ENCODE data around the gene IRF1. TPM values are rescaled to one million over a fixed set of nuclear protein-coding genes. Genes with fewer than 3 reads are reported as not detected.

The IRF1 gene
- total and polyA plus RNA-seq, 12 donors = 3.0 to 116 (median 20.1) TPM

DNA sequence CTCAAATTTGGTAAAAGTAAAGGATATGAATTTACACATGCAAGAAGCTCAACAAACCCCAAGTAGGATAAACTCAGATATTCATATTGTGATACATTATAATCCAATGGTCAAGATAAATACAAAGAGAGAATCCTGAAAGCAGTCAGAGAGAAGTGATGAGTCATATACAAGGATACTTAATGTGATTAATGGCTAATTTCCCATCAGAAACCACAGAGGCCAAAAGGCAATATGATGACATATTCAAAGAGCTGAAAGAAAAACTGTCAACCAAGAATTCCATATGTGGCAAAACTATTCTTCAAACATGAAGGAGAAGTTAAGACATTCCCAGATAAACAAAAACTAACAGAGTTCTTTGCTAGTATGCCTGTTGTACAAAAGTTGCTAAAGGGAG lies 19.5 kb upstream of the IRF1 start:
- Histone ChIP-seq H3K4me3 (no peak overlapping the region), H3K27ac (no peak overlapping the region), H3K27me3 (no peaks in the 10 kb centered on the region), H3K9me3 (replicated peaks in 1 of 3) (no peaks in the 10 kb centered on the region), H3K36me3 (replicated peaks in 1 of 2) (no peaks in the 10 kb centered on the region), H3K4me1 (replicated peaks in 1 of 2) (no peaks in the 10 kb centered on the region)
- intact Hi-C loops (cut with DNase I) = no loop called here
- TF ChIP-seq POLR2A (IDR thresholded peaks at IDR 0.05) = no peak
- TF ChIP-seq, protein P1, sequence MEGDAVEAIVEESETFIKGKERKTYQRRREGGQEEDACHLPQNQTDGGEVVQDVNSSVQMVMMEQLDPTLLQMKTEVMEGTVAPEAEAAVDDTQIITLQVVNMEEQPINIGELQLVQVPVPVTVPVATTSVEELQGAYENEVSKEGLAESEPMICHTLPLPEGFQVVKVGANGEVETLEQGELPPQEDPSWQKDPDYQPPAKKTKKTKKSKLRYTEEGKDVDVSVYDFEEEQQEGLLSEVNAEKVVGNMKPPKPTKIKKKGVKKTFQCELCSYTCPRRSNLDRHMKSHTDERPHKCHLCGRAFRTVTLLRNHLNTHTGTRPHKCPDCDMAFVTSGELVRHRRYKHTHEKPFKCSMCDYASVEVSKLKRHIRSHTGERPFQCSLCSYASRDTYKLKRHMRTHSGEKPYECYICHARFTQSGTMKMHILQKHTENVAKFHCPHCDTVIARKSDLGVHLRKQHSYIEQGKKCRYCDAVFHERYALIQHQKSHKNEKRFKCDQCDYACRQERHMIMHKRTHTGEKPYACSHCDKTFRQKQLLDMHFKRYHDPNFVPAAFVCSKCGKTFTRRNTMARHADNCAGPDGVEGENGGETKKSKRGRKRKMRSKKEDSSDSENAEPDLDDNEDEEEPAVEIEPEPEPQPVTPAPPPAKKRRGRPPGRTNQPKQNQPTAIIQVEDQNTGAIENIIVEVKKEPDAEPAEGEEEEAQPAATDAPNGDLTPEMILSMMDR (IDR thresholded peaks at IDR 0.05) = no peak
- DNase-seq = no peak

DNA sequence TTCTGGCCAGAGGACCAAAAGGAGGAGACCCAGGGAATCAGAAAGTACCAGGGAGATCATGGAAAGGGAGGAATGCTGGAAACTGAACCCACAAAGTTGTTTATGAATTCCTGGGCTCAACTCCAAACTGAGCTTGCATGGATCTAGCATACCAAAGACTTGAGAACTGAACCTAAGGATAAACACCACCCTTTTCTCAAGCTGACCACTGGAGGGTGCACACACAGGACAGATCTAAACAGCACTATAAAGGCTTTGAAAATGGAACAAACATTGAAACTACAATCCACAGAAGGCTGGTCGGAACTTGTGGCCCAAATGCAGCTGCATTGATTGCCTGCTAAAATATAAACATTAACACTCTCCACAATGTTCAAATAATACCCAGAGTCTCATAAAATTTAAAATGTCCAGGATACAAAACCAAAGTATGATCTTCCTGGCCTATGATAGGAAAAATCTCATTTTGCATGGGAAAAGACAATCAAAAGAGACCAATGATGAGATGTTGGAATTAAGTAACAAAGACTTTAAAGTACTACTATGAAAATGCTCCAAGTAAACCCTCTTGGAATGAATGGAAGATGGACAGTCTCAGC lies 15.6 kb upstream of the IRF1 start:
- Histone ChIP-seq H3K36me3 (replicated peaks in 1 of 2) (no peaks in the 10 kb centered on the region), H3K4me3 (no peak overlapping the region), H3K4me1 (replicated peaks in 1 of 2) (no peaks in the 10 kb centered on the region), H3K9me3 (replicated peaks in 1 of 3) (no peaks in the 10 kb centered on the region), H3K27me3 (no peaks in the 10 kb centered on the region), H3K27ac (no peak overlapping the region)
- WGBS, 4 donors = 29 to 61% (median 41%) methylated on average over 1 of the region's 1 CpG
- TF ChIP-seq, protein P1 (IDR thresholded peaks at IDR 0.05) = peak in 5 of 6 experiments; percentile 24 to 51 (median 48)
- TF ChIP-seq POLR2A (IDR thresholded peaks at IDR 0.05) = no peak
- intact Hi-C loops (cut with DNase I) = loop anchor here in 1 of 2 donors (10.0 kb wide), 1 partner anchor 231 kb away; no protein-coding TSS in a partner anchor
- peak in 3 of 7 donors; percentile 21 to 56 (median 38) for DNase-seq

DNA sequence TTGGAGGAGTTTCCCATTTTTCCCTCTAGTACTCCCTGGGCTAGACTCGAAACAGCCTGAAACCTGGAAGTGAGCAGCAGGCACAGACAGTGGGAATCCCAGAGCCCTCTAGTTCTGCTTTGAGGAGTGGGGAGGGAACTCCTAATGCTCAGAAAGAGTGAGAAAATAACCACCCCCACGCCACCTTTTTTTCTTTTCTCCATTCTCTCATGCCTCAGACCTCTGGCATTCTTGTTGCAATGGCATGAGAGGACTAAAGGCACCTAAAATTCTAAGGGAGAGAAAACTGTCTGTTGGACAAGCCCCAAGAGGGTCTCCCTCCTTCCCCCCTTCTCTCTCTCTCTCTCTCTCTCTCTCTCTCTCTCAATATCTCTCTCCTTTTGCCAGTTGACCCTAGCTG lies 15.1 kb upstream of the IRF1 start:
- WGBS, 4 donors = 74 to 86% (median 80%) methylated on average over 2 of the region's 2 CpGs
- Histone ChIP-seq H3K4me3 (no peak overlapping the region), H3K4me1 (replicated peaks in 1 of 2) (peaks cover 0 to 5% of the 10 kb centered on the region in 2 donors), H3K36me3 (replicated peaks in 1 of 2) (no peaks in the 10 kb centered on the region), H3K27ac (no peak overlapping the region), H3K27me3 (no peaks in the 10 kb centered on the region), H3K9me3 (replicated peaks in 1 of 3) (no peaks in the 10 kb centered on the region)
- no peak for DNase-seq
- intact Hi-C loops (cut with DNase I) = loop anchor here in 1 of 2 donors (10.0 kb wide), 1 partner anchor 231 kb away; no protein-coding TSS in a partner anchor
- no peak for TF ChIP-seq POLR2A (IDR thresholded peaks at IDR 0.05)
- TF ChIP-seq, protein P1 (IDR thresholded peaks at IDR 0.05) = no peak

DNA sequence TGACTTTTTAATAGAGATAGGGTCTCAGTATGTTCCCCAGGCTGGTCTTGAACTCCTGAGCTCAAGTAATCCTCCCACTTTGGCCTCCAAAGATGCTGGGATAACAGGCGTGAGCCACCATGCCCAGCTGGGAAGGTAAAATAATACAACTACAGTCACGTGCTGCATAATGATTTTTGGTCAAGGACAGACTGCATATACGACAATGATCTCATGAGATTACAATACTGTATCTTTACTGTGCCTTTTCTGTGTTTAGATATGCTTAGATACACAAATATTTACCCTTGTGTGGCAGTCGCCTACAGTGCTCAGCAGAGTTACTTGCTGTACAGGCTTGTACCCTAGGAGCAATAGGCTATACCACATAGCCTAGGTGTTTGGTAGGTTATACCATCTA lies 14.2 kb upstream of the IRF1 start:
- no peaks in the 10 kb centered on the region for H3K9me3 ChIP-seq (replicated peaks in 1 of 3)
- no peaks in the 10 kb centered on the region for H3K27me3 ChIP-seq
- intact Hi-C loops (cut with DNase I) = loop anchor here (5.0 to 10.0 kb wide), 3 partner anchors 87 to 230 kb away; no protein-coding TSS in a partner anchor
- no peak overlapping the region for H3K27ac ChIP-seq
- no peak for TF ChIP-seq POLR2A (IDR thresholded peaks at IDR 0.05)
- TF ChIP-seq, protein P1 (IDR thresholded peaks at IDR 0.05) = no peak
- DNase-seq = no peak
- H3K36me3 ChIP-seq (replicated peaks in 1 of 2) = no peaks in the 10 kb centered on the region
- 74 to 83% (median 78%) methylated on average over 4 of the region's 4 CpGs for WGBS, 4 donors
- peaks cover 0 to 5% of the 10 kb centered on the region in 2 donors for H3K4me1 ChIP-seq (replicated peaks in 1 of 2)
- H3K4me3 ChIP-seq = no peak overlapping the region
